ENCODE results near the gene PRKCE.
A peak's percentile ranks its signal among the peaks of the same experiment; 100 is the strongest.

The PRKCE gene

DNA sequence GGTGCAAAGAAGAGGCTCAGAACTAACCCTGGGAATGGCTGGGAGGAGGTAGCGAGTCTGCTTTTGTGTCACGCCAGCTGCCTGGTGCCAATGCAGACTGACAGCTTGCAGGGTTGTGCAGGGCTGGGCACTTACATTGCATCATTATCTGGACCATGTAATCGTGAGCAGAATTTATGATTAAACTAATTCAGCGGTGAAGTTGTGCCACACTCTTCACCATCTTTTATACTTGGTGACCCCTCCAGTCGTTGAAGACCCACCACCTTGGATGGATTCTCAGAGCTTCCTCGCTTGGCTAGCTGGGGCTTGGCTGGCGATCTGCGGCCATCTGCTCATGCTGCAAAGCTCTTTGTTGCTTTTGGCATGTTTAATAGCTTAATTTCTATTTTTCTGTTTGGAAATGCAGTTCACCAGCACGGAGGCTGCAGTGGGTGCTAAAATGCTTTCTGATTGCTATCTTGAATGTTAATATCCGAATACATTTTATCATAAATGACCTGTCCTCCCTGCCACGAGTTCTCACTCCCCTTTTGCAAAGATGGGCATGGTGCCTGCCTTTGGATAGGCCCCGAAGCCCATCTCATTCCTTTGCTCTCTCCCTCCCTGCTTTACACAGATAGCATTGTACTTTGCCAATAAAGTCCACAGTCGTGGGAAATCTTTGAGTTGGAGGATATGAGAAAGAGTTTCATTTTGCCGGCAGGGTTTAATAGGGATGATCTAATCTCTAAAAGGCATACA, 188.2 kb downstream of the PRKCE start:
- Histone ChIP-seq H2AK5ac (ENCODE audit: low read length) (no peak overlapping the region), H3K27ac (ENCODE audit: low read depth, low read length) (no peak overlapping the region), H3K23ac (ENCODE audit: low read length) (no peak overlapping the region), H3K56ac (ENCODE audit: low read length) (no peak overlapping the region), H3K36me3 (ENCODE audit: control insufficient read depth, insufficient read depth, low read length) (no peaks in the 10 kb centered on the region), H2BK15ac (replicated peaks; ENCODE audit: low read depth) (no peak overlapping the region), H3K79me1 (ENCODE audit: low read length) (no peaks in the 10 kb centered on the region), H3K9ac (ENCODE audit: low read length) (no peak overlapping the region), H2BK5ac (ENCODE audit: low read length) (no peak overlapping the region), H3K4ac (ENCODE audit: low read depth, low read length) (no peak overlapping the region), H3K4me3 (ENCODE audit: low read length) (no peak overlapping the region), H3K27me3 (ENCODE audit: insufficient read depth, low read length, poor library complexity) (no peaks in the 10 kb centered on the region), H3K79me2 (ENCODE audit: control insufficient read depth, insufficient read depth, low read length) (no peaks in the 10 kb centered on the region), H3K4me1 (ENCODE audit: control insufficient read depth, low read depth, low read length) (no peaks in the 10 kb centered on the region), H3K18ac (ENCODE audit: low read length) (no peak overlapping the region), H2BK120ac (ENCODE audit: low read depth, low read length) (no peak overlapping the region), H4K5ac (ENCODE audit: low read length) (no peak overlapping the region), H4K8ac (ENCODE audit: low read depth, low read length) (no peak overlapping the region), H3K4me2 (ENCODE audit: low read length) (no peak overlapping the region)
- no peak for DNase-seq
- no CpG with 5 or more reads among the region's 14 CpGs for WGBS (ENCODE audit: extremely low coverage, insufficient coverage, low lambda C conversion rate)

DNA sequence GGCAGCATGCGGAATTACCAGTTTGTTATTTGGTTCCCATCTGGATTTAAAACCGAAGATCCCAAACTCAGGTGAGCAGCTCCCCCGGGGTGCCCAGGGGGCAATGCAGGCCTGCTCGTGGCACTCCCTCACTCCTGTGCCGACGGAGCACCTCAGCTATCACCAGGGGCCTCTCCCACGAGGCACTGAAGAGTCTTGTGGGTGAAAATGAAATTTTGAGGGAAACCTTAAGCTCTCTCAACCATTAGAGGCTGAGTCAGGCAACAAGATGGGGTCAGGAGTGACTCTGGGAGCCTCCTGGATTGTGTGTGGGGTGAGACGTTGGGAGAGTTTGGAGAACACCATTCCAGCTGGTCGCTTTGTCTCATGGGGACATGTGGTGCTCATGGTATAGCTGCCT, 189.0 kb downstream of the PRKCE start:
- Histone ChIP-seq H3K4me1 (ENCODE audit: control insufficient read depth, low read depth, low read length) (no peaks in the 10 kb centered on the region), H4K5ac (ENCODE audit: low read length) (no peak overlapping the region), H3K9ac (ENCODE audit: low read length) (no peak overlapping the region), H3K4me3 (ENCODE audit: low read length) (no peak overlapping the region), H4K8ac (ENCODE audit: low read depth, low read length) (no peak overlapping the region), H2AK5ac (ENCODE audit: low read length) (no peak overlapping the region), H2BK5ac (ENCODE audit: low read length) (no peak overlapping the region), H3K79me2 (ENCODE audit: control insufficient read depth, insufficient read depth, low read length) (no peaks in the 10 kb centered on the region), H3K23ac (ENCODE audit: low read length) (no peak overlapping the region), H3K4ac (ENCODE audit: low read depth, low read length) (no peak overlapping the region), H3K4me2 (ENCODE audit: low read length) (no peak overlapping the region), H3K27ac (ENCODE audit: low read depth, low read length) (no peak overlapping the region), H3K56ac (ENCODE audit: low read length) (no peak overlapping the region), H3K36me3 (ENCODE audit: control insufficient read depth, insufficient read depth, low read length) (no peaks in the 10 kb centered on the region), H3K18ac (ENCODE audit: low read length) (no peak overlapping the region), H2BK120ac (ENCODE audit: low read depth, low read length) (no peak overlapping the region), H3K27me3 (ENCODE audit: insufficient read depth, low read length, poor library complexity) (no peaks in the 10 kb centered on the region), H2BK15ac (replicated peaks; ENCODE audit: low read depth) (no peak overlapping the region), H3K79me1 (ENCODE audit: low read length) (no peaks in the 10 kb centered on the region)
- WGBS (ENCODE audit: extremely low coverage, insufficient coverage, low lambda C conversion rate) = no CpG with 5 or more reads among the region's 9 CpGs
- DNase-seq = no peak

- Histone ChIP-seq H2AK5ac (ENCODE audit: low read length) (no peak overlapping the region), H4K5ac (ENCODE audit: low read length) (no peak overlapping the region), H3K56ac (ENCODE audit: low read length) (no peak overlapping the region), H3K27me3 (ENCODE audit: insufficient read depth, low read length, poor library complexity) (no peaks in the 10 kb centered on the region), H3K4me1 (ENCODE audit: control insufficient read depth, low read depth, low read length) (no peaks in the 10 kb centered on the region), H3K27ac (ENCODE audit: low read depth, low read length) (no peak overlapping the region), H3K23ac (ENCODE audit: low read length) (peak overlapping the region; percentile 16), H4K8ac (ENCODE audit: low read depth, low read length) (no peak overlapping the region), H3K79me1 (ENCODE audit: low read length) (no peaks in the 10 kb centered on the region), H2BK5ac (ENCODE audit: low read length) (no peak overlapping the region), H2BK120ac (ENCODE audit: low read depth, low read length) (no peak overlapping the region), H3K4ac (ENCODE audit: low read depth, low read length) (no peak overlapping the region), H3K4me2 (ENCODE audit: low read length) (no peak overlapping the region), H3K4me3 (ENCODE audit: low read length) (no peak overlapping the region), H3K18ac (ENCODE audit: low read length) (no peak overlapping the region), H3K9ac (ENCODE audit: low read length) (no peak overlapping the region), H3K36me3 (ENCODE audit: control insufficient read depth, insufficient read depth, low read length) (no peaks in the 10 kb centered on the region), H3K79me2 (ENCODE audit: control insufficient read depth, insufficient read depth, low read length) (no peaks in the 10 kb centered on the region), H2BK15ac (replicated peaks; ENCODE audit: low read depth) (no peak overlapping the region)
- no peak for DNase-seq
- WGBS (ENCODE audit: extremely low coverage, insufficient coverage, low lambda C conversion rate) = no CpG with 5 or more reads among the region's 4 CpGs
Observed at GRCh38 chr2:45841752-45842407, 190.4 kb downstream of the PRKCE start.

DNA sequence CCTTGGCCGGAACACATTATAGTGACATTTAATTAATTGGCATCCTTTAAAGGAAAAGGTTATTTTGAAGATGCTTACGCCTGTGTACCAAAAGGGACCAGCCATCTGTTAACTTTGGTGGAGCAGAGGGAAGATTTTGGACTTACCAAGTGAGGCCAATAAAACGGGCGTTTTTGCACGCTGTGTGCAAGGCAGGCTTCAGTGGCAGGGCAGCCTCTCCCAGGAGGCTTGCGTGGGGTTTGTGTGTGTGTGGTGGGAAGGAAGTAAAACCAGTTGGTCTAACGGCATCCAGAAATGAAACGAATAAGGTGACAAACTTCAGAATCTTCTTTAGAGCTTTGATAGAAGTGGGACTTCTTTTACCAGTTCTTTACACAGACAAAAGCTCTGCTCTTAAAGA, 191.7 kb downstream of the PRKCE start:
- Histone ChIP-seq H2BK120ac (ENCODE audit: low read depth, low read length) (no peak overlapping the region), H3K23ac (ENCODE audit: low read length) (no peak overlapping the region), H2BK15ac (replicated peaks; ENCODE audit: low read depth) (no peak overlapping the region), H3K27me3 (ENCODE audit: insufficient read depth, low read length, poor library complexity) (no peaks in the 10 kb centered on the region), H3K56ac (ENCODE audit: low read length) (no peak overlapping the region), H3K79me1 (ENCODE audit: low read length) (no peaks in the 10 kb centered on the region), H3K79me2 (ENCODE audit: control insufficient read depth, insufficient read depth, low read length) (no peaks in the 10 kb centered on the region), H4K5ac (ENCODE audit: low read length) (no peak overlapping the region), H4K8ac (ENCODE audit: low read depth, low read length) (no peak overlapping the region), H2BK5ac (ENCODE audit: low read length) (no peak overlapping the region), H3K4me3 (ENCODE audit: low read length) (no peak overlapping the region), H3K27ac (ENCODE audit: low read depth, low read length) (no peak overlapping the region), H3K9ac (ENCODE audit: low read length) (no peak overlapping the region), H3K4ac (ENCODE audit: low read depth, low read length) (no peak overlapping the region), H3K36me3 (ENCODE audit: control insufficient read depth, insufficient read depth, low read length) (no peaks in the 10 kb centered on the region), H2AK5ac (ENCODE audit: low read length) (no peak overlapping the region), H3K4me1 (ENCODE audit: control insufficient read depth, low read depth, low read length) (no peaks in the 10 kb centered on the region), H3K4me2 (ENCODE audit: low read length) (no peak overlapping the region), H3K18ac (ENCODE audit: low read length) (no peak overlapping the region)
- no CpG with 5 or more reads among the region's 8 CpGs for WGBS (ENCODE audit: extremely low coverage, insufficient coverage, low lambda C conversion rate)
- DNase-seq = no peak

DNA sequence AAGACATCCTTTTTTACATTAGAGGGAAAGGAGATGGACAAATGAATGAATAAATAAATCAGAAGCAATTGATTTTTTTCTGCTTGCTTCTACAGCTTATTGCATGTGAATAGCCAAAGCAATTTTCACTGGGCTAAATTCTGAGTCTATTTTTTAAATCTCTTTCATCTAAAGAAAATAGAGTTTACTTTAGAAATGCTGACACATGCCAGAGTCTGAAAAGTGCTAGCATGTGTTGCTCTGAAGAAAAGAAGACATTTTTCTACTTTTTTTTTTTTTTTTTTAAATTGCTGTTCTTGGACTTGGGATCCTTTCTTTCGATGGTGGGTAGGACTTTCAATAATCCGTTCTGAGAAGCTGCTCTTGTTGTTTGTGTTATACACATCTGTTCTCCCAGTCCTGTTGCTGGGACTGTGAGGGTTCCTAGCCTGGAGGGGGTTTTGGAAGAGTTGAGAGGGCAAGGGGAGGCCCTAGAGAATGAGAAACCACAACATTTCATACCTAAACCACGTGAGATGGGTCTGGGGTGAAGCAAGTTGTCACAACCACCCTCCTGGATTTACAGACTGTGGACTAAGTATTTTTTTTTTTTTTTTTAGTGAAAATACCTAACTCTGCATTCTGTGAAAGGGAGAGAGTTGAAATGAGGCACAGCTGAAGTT, 193.5 kb downstream of the PRKCE start:
- Histone ChIP-seq H3K27me3 (ENCODE audit: insufficient read depth, low read length, poor library complexity) (no peaks in the 10 kb centered on the region), H2BK15ac (replicated peaks; ENCODE audit: low read depth) (no peak overlapping the region), H2BK120ac (ENCODE audit: low read depth, low read length) (no peak overlapping the region), H4K8ac (ENCODE audit: low read depth, low read length) (no peak overlapping the region), H3K23ac (ENCODE audit: low read length) (no peak overlapping the region), H3K56ac (ENCODE audit: low read length) (no peak overlapping the region), H2BK5ac (ENCODE audit: low read length) (no peak overlapping the region), H3K79me1 (ENCODE audit: low read length) (no peaks in the 10 kb centered on the region), H3K4me1 (ENCODE audit: control insufficient read depth, low read depth, low read length) (no peaks in the 10 kb centered on the region), H2AK5ac (ENCODE audit: low read length) (no peak overlapping the region), H3K4me2 (ENCODE audit: low read length) (no peak overlapping the region), H3K36me3 (ENCODE audit: control insufficient read depth, insufficient read depth, low read length) (no peaks in the 10 kb centered on the region), H3K18ac (ENCODE audit: low read length) (no peak overlapping the region), H3K9ac (ENCODE audit: low read length) (no peak overlapping the region), H3K4ac (ENCODE audit: low read depth, low read length) (no peak overlapping the region), H3K27ac (ENCODE audit: low read depth, low read length) (no peak overlapping the region), H3K79me2 (ENCODE audit: control insufficient read depth, insufficient read depth, low read length) (no peaks in the 10 kb centered on the region), H3K4me3 (ENCODE audit: low read length) (no peak overlapping the region), H4K5ac (ENCODE audit: low read length) (no peak overlapping the region)
- no peak for DNase-seq
- WGBS (ENCODE audit: extremely low coverage, insufficient coverage, low lambda C conversion rate) = no CpG with 5 or more reads among the region's 3 CpGs
